Retina (tissue), 1 donor: ENCODE results near the gene HLA-DMB.
"Not testable (repeated sequence)": the region's sequence is repeated elsewhere in the genome, so short reads cannot be mapped to it uniquely, and the experiment has no call there.

Experiments used
- DNase-seq: peaks from one replicate; pipeline ENCODE4 v3.0.0-alpha.2; 2016

HLA-DMB gene

GRCh38 chr6:32949113-32949512 is 8.3 kb upstream of the HLA-DMB start:
- DNase-seq = no peak

DNA sequence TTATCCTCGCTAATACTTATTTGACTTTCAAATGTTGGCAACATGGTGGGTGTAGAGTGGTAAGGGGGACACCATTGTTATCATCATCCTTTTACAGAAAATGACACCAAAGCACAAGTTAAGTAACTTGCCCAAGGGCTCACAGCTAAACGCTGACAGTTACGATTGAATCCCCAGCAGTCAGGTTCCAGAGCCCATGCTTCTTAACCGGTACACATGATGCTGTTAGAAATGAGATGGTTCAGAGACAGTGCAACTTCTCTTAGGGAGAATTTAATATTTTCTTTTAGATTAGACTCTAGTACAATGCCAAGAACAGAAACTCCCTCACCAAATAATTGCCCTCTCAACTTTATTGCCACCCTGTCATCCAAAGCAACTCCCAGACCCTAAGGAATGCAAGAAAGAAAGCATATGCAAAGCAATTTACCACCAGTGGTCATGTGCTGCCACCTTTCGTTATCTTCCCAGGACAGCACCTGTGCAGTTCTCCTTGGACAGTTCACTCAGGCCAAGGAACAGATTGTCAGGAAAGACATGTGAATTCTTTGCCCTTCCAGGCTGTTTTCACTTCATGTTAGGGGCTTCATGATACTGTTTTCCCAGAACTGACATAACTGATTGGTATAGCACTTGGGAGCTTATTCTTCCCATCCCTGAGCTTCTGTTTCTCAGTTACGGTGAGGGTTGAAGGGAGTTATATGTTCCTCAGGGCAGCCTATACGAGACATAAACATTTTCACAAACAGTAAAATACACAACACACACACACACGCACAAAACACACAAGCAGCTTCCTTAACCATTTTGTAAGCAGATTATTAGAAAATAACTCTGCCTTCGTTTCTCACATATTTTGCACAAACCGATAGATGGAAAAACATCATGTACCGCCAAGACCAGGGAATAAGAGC is 7.0 kb upstream of the HLA-DMB start:
- DNase-seq = peak; percentile 35

DNA sequence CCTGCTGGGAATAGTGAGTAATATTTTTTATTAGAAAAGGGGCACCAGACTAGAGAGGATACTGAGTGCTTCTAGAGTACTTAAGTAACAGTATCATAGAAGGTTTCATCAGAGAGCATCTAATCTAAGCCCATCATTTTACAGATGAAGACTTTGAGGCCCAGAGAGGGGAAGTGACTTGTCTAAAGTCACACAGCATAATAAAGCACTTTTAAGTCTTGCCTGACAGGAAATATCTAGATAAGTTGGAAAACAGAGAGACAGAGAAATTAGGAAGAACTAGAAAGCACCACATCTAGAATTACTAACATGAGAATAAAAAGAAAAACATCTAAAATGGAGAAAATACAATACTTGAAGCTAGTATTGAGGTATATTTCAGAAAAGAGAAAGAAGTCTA is 6.1 kb upstream of the HLA-DMB start:
- no peak for DNase-seq

DNA sequence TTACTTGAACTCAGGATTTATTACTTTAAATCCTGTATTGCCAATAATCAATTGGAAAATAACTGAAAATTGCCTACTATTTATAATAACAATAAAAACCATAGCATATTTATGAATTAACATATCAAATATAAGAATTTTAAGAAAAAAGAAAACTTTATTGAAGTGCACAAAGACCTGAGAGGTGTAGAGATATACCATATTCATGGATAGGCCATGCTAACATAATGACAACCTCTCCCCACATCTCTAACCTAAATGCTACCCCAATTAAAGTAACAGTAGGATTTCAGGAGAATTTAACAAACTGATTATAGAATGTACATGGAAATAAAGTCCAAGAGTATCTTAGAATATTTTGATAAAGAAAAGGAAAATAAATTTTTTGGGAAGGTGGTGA is 5.1 kb upstream of the HLA-DMB start:
- no peak for DNase-seq

GRCh38 chr6:32945108-32945760 is 4.4 kb upstream of the HLA-DMB start:
- no peak for DNase-seq

GRCh38 chr6:32943864-32944649 is 3.2 kb upstream of the HLA-DMB start:
- DNase-seq = no peak

- DNase-seq = not testable (repeated sequence)
Observed at GRCh38 chr6:32942555-32943123, 1.8 kb upstream of the HLA-DMB start.

- DNase-seq = no peak
Observed at GRCh38 chr6:32941214-32941768, 463 bp upstream of the HLA-DMB start.

- DNase-seq = no peak
Observed at GRCh38 chr6:32938494-32938893, 2.3 kb downstream of the HLA-DMB start.

GRCh38 chr6:32937230-32937633 is 3.6 kb downstream of the HLA-DMB start:
- DNase-seq = no peak

- no peak for DNase-seq
Observed at GRCh38 chr6:32936239-32937152, 4.3 kb downstream of the HLA-DMB start.

GRCh38 chr6:32935551-32936238 is 5.1 kb downstream of the HLA-DMB start:
- no peak for DNase-seq

- peak; percentile 65 for DNase-seq
Observed at GRCh38 chr6:32933661-32934085, 7.2 kb downstream of the HLA-DMB start.

GRCh38 chr6:32932132-32932868 is 8.5 kb downstream of the HLA-DMB start:
- DNase-seq = no peak

DNA sequence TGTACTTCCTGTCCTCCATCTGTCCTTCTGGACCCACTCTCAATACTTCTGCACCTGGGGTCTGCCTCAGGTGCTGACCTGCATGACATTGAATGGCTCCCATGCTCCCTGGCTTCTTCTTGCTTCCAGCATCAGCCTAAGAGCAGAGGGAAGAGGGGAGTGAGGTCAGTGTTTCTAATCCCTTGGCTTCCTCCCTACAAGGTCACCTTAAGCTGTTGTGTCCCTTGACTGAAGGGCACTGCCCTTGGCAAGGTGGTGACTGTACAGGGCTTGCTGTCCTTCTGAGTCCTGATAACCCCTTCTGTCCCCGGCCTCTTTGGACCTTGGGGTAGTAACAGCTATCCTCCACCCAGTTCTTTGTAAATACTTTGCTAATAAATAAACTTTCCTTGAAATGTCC is 9.6 kb downstream of the HLA-DMB start:
- no peak for DNase-seq

- no peak for DNase-seq
Observed at GRCh38 chr6:32922083-32922482, 18.7 kb downstream of the HLA-DMB start.

DNA sequence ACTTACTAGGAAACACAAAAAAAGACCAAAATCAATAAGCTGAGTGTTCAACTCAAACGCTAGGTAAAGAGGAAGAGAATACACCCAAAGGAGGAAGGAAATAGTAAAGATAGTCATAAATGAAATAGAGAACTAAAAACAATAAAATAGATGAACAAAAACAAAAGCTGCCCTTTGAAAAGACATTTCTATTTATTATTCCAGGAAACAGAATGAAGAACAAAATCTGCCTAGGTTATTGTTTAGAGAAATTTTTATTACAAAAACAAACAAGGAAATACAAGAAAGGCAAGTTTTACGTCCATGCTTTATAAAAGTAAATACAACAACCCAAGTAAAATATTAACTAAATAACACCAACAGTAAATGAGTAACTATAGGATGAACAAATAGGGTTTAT is 20.1 kb downstream of the HLA-DMB start:
- DNase-seq = no peak

DNA sequence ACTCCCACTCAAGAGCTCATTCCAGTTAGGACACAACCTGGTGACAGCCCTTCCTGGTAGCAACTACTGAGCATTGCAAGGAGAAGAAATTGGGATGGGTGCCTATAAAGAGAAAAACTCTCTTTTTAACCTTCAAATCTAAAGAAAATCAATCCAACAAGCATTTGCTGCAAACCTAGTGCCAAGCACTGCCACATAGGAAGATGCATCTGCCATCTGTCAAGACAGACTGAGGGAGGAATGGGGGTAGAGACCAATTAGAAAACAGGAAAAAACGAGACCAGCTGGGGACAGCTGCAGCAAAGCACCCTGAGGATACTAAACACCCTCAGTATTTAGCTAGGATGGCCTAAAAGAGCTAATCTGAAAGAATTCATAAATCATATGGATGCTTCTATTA is 27.9 kb downstream of the HLA-DMB start:
- DNase-seq = no peak

- no peak for DNase-seq
Observed at GRCh38 chr6:32908897-32909296, 31.9 kb downstream of the HLA-DMB start.

DNA sequence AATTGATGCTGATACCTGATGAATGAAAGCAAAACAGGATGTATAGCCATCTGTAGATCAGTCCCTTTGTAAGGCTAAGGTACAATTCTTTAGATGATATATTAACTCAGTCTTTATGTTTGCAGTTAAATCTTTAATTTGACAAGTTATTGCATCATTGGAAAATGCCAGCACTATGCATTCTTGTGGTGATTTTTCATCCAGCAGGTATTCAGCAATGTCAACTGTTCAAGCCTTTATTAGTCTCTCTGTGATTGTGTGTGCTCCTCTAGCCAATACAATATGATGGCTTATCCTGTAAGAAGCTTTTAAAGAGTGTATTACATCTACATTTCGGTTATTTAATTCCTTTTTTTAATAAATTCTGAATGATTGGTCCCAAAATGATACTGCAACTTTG is 34.3 kb downstream of the HLA-DMB start:
- DNase-seq = no peak
